K562 (cell line): ENCODE data around the gene SFXN2. TPM values are rescaled to one million over a fixed set of nuclear protein-coding genes. Genes with fewer than 3 reads are reported as not detected.
A peak's percentile ranks its signal among the peaks of the same experiment; 100 is the strongest.

Experiments used
- ATAC-seq: fragments of 200-7000 bp; cut with Tn5 transposase; 3 replicates; pipeline ENCODE4 v1.9.1; 2020; ENCODE audit warnings: moderate library complexity
- BruUV-seq: library from RNA; stranded (reverse); fragments of 400-500 nt; replicated peaks from 2 replicates; lab custom pipeline; 2021; lab: Mats Ljungman, UMichigan
- CTCF ChIA-PET: fragments of 300-600 bp; formaldehyde crosslinking; extraction: SDS; loops from one replicate; lab custom pipeline; 2021; ENCODE audit warnings: low intra/inter-chr PET ratio; lab: Yijun Ruan, JAX
- POLR2A ChIA-PET: fragments of 300-600, 350-650 bp; sonication (Branson Sonifier 250); formaldehyde crosslinking; extraction: SDS; loops from one replicate; lab custom pipeline; 2021; ENCODE audit warnings: antibody characterized with exemption, inconsistent platforms; lab: Yijun Ruan, JAX
- DNase-seq, 4 experiments: peaks; one replicate each; pipeline versions ENCODE4 v3.0.0 to v3.0.0-alpha.2; 2011 to 2018; ENCODE audit warnings: low spot score in 3 of 4, mixed read lengths in 3 of 4; ENCODE audit errors: extremely low read depth in 1 of 4
- FAIRE-seq: peaks from 2 replicates; lab custom pipeline; 2011; peaks lifted over from hg19 to GRCh38; lab: Jason Lieb, UNC
- H2AFZ ChIP-seq: 2 replicates; pipeline ENCODE4 v1.6.0; 2011; ENCODE audit warnings: low read depth, low read length, control low read depth, inconsistent platforms
- H3K27ac ChIP-seq: fragments of 200-600 bp; 3 replicates; pipeline ENCODE4 v1.8.0; 2011; ENCODE audit warnings: low read depth, mild to moderate bottlenecking, control low read depth, inconsistent platforms, low read length, moderate library complexity, mixed read lengths; ENCODE audit errors: extremely low read depth
- H3K27me3 ChIP-seq, 2 experiments: fragments of 300-600 bp in 1 of 2; 2 replicates in 1 of 2; 3 replicates in 1 of 2; pipeline versions ENCODE4 v1.6.0 to v1.8.0; 2011; ENCODE audit warnings: inconsistent platforms in 2 of 2, low read length in 2 of 2, mild to moderate bottlenecking in 1 of 2, mixed read lengths in 1 of 2, moderate library complexity in 1 of 2; ENCODE audit not compliant: control insufficient read depth in 2 of 2, insufficient read depth in 2 of 2
- H3K36me3 ChIP-seq: fragments of 300-600 bp; 3 replicates; pipeline ENCODE4 v1.8.0; 2011; ENCODE audit warnings: mild to moderate bottlenecking, low read length, inconsistent platforms; ENCODE audit not compliant: control insufficient read depth, insufficient read depth
- H3K4me1 ChIP-seq, 2 experiments: fragments of 200-600 bp in 1 of 2; replicated peaks in 1 of 2; 2 replicates in 1 of 2; 3 replicates in 1 of 2; pipeline versions ENCODE4 v1.5.1 to v1.8.0; 2011; ENCODE audit warnings: inconsistent platforms in 2 of 2, low read length in 2 of 2, mild to moderate bottlenecking in 1 of 2, mixed read lengths in 1 of 2, moderate library complexity in 1 of 2; ENCODE audit not compliant: control insufficient read depth in 2 of 2, insufficient read depth in 2 of 2
- H3K4me2 ChIP-seq: 2 replicates; pipeline ENCODE4 v1.6.1; 2011; ENCODE audit warnings: low read length, control low read depth, inconsistent platforms, mixed read lengths; ENCODE audit not compliant: insufficient read depth
- H3K4me3 ChIP-seq: fragments of 200-600 bp; sonication (generic), shearing (Covaris generic); 2 replicates; pipeline ENCODE4 v1.5.1; 2016; ENCODE audit warnings: control low read depth, inconsistent platforms
- H3K79me2 ChIP-seq: fragments of 200-600 bp; 3 replicates; pipeline ENCODE4 v1.8.0; 2011; ENCODE audit warnings: low read length, inconsistent platforms; ENCODE audit not compliant: control insufficient read depth, insufficient read depth
- H3K9ac ChIP-seq, 2 experiments: 2 replicates each; pipeline versions ENCODE4 v1.6.0 to v1.6.1; 2011; ENCODE audit warnings: low read depth in 2 of 2, low read length in 2 of 2, control low read depth in 1 of 2, inconsistent platforms in 1 of 2, mild to moderate bottlenecking in 1 of 2, mixed read lengths in 1 of 2; ENCODE audit not compliant: insufficient read depth in 1 of 2
- H3K9me1 ChIP-seq: one replicate; pipeline ENCODE4 v1.6.0; 2011; ENCODE audit warnings: inconsistent platforms, mild to moderate bottlenecking, low read length, moderate library complexity; ENCODE audit not compliant: control insufficient read depth, insufficient read depth
- H3K9me3 ChIP-seq: replicated peaks from 2 replicates; pipeline ENCODE4 v1.5.1; 2011; ENCODE audit warnings: low read depth, low read length, inconsistent platforms; ENCODE audit not compliant: control insufficient read depth, insufficient read depth
- H4K20me1 ChIP-seq: replicated peaks from 2 replicates; pipeline ENCODE4 v1.6.1; 2011; ENCODE audit warnings: low read length, inconsistent platforms, mixed read lengths; ENCODE audit not compliant: control insufficient read depth, insufficient read depth
- ADNP ChIP-seq: fragments of 200-800 bp; sonication (Bioruptor generic); IDR thresholded peaks from 2 replicates; pipeline ENCODE4 v1.6.1; 2016; ENCODE audit warnings: missing genetic modification characterization, missing compliant biosample characterization
- CBFA2T2 ChIP-seq: fragments of 450-650 bp; conservative IDR thresholded peaks from 2 replicates; pipeline ENCODE4 v1.6.1; 2017; ENCODE audit warnings: mild to moderate bottlenecking
- GABPB2 ChIP-seq: fragments of 250-450 bp; sonication (Bioruptor Pico); conservative IDR thresholded peaks from 2 replicates; pipeline ENCODE4 v1.5.1; 2021; ENCODE audit warnings: mild to moderate bottlenecking
- GATA2 ChIP-seq: sonication (generic); formaldehyde crosslinking; IDR thresholded peaks from 2 replicates; pipeline ENCODE4 v1.4.0; 2020; ENCODE audit warnings: mild to moderate bottlenecking, missing genetic modification reagents
- LEF1 ChIP-seq: fragments of 450-650 bp; IDR thresholded peaks from 2 replicates; pipeline ENCODE4 v1.6.1; 2016; ENCODE audit warnings: mild to moderate bottlenecking
- NCOA4 ChIP-seq: fragments of 450-650 bp; IDR thresholded peaks from 2 replicates; pipeline ENCODE4 v1.6.1; 2018; ENCODE audit warnings: mild to moderate bottlenecking; ENCODE audit not compliant: partially characterized antibody
- PHF20 ChIP-seq: fragments of 450-650 bp; IDR thresholded peaks from 2 replicates; pipeline ENCODE4 v1.6.1; 2018; ENCODE audit not compliant: partially characterized antibody
- RAD21 ChIP-seq, 2 experiments: fragments of 250-450 bp in 1 of 2; fragments of 450-650 bp in 1 of 2; sonication (Bioruptor Pico) in 1 of 2; formaldehyde crosslinking in 1 of 2; IDR thresholded peaks in 1 of 2; conservative IDR thresholded peaks in 1 of 2; 2 replicates each; pipeline versions ENCODE4 v1.4.0 to v1.8.0; 2020 to 2022; ENCODE audit warnings: mild to moderate bottlenecking in 2 of 2, moderate library complexity in 1 of 2
- SNIP1 ChIP-seq: fragments of 450-650 bp; IDR thresholded peaks from 2 replicates; pipeline ENCODE4 v1.7.1; 2017; ENCODE audit warnings: low read depth, mild to moderate bottlenecking
- ZBTB7A ChIP-seq: IDR thresholded peaks from 2 replicates; pipeline ENCODE4 v1.6.1; 2011; ENCODE audit warnings: low read depth, mild to moderate bottlenecking, low read length, moderate library complexity, borderline replicate concordance; ENCODE audit not compliant: control insufficient read depth
- whole genome bisulfite sequencing: fragments of 100-300 bp; shearing (Covaris generic); methylation state at CpG from one replicate; pipeline ENCODE4 v1.1.6; 2016; ENCODE audit warnings: low coverage, mixed read lengths; ENCODE audit not compliant: insufficient coverage; ENCODE audit errors: missing lambda C conversion rate; 5-methylcytosine and 5-hydroxymethylcytosine counted together
- in situ Hi-C: fragments of 300-500 bp; cut with MboI; formaldehyde crosslinking; loops from 4 replicates; pipeline ENCODE4 v1.15.0; 2018; ENCODE audit warnings: inconsistent platforms, mixed read lengths
- intact Hi-C: fragments of 100-400 bp; cut with micrococcal nuclease; formaldehyde crosslinking; loops from 2 replicates; pipeline ENCODE4 v1.14.2; 2022
- polyA plus RNA-seq, 8 experiments: library from polyadenylated mRNA; depleted of rRNA in 4 of 8; stranded (reverse) in 5 of 8; unstranded in 3 of 8; fragments of >200 nt; fragmentation: Nextera tagmentation in 2 of 8; fragmentation: Illumina TruSeq in 1 of 8; extraction: Ambion mirVana in 2 of 8; extraction: Trizol in 1 of 8; gene quantifications; 2 replicates each; pipeline versions ENCODE4 v1.2.1 to v1.2.3, GENCODE V29; 2011 to 2014; ENCODE audit warnings: inconsistent platforms in 1 of 8, missing spikeins in 1 of 8
- total RNA-seq, 7 experiments: library from RNA; depleted of rRNA in 6 of 7; stranded (reverse); fragments of >200 nt in 6 of 7; fragmentation: Illumina TruSeq in 2 of 7; extraction: Trizol in 2 of 7; gene quantifications; 2 replicates each; pipeline versions ENCODE4 v1.2.1 to v1.2.3, GENCODE V29; 2011 to 2021; ENCODE audit warnings: low replicate concordance in 1 of 7
- TF ChIP-seq, protein P1 (sequence below): sonication (generic); formaldehyde crosslinking; IDR thresholded peaks from 2 replicates; pipeline ENCODE4 v1.8.0; 2022; ENCODE audit warnings: mild to moderate bottlenecking, low read depth, missing genetic modification reagents
- TF ChIP-seq, protein P2 (sequence below): fragments of 250-450 bp; sonication (Bioruptor Pico); IDR thresholded peaks from 2 replicates; pipeline ENCODE4 v1.8.0; 2021; ENCODE audit warnings: moderate library complexity, mild to moderate bottlenecking, inconsistent platforms
- TF ChIP-seq, protein P3 (sequence below): fragments of 450-650 bp; formaldehyde crosslinking; IDR thresholded peaks from 2 replicates; pipeline ENCODE4 v1.4.0; 2020; ENCODE audit warnings: mild to moderate bottlenecking, moderate library complexity
- TF ChIP-seq, protein P4 (sequence below), 3 experiments: IDR thresholded peaks in 2 of 3; conservative IDR thresholded peaks in 1 of 3; 2 replicates each; pipeline ENCODE4 v1.5.1; 2011 to 2012; ENCODE audit warnings: low read length in 3 of 3, mild to moderate bottlenecking in 3 of 3, control low read depth in 2 of 3, improper control_type of control experiment in 1 of 3, inconsistent platforms in 1 of 3, low read depth in 1 of 3, mixed read lengths in 1 of 3, moderate library complexity in 1 of 3; ENCODE audit not compliant: insufficient read depth in 2 of 3

SFXN2 gene
- total and polyA plus RNA-seq, 9 of the 15 experiments (the other 6 are each of a cell fraction or from before 2014, with no cell fraction given) = 7.3 to 23.8 (median 15.7) TPM

DNA sequence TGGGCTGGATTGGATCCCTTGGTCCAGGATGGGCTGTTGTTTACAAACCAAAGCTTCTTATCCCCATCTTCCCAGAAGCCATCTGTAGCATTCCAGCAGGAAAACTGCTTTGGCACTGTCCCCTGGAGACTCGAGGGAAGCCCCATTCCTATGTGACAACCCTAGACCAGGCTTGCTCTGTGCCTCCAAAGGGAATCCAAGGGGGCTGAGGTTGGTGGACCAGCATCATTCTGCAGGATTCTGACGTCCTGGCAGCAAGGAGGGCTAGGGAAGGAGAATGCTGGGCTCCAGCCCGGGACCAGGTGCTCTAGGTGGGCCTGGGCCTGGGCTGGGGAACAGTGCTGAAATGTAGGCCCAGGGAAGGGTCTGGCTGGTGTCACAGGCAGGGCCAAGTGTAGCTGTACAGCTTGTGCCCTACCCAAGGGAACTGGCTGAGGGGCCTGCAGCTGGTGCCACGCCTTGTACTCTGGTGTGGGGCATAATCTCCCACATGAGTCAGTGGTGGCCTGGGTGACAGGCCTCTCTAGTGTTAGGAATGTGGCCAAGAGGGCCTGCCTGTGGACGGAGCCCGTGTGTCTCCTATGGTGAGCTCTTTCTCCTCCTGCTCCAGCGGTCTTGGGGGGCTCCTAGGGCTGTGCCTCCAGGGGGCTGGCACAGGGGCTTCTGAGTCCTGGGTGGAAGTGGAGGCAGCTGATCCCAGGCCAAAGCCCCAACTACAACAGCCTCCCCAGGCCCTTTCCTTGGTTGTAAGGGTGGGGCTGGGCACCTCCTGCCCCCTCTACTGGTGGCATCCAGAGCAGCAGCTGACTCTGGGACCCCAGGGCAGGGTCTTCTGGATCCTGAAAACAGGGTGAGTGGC, 45.0 kb upstream of the SFXN2 start:
- Histone ChIP-seq H4K20me1 (no peaks in the 10 kb centered on the region), H2AFZ (no peak overlapping the region), H3K27me3 (no peaks in the 10 kb centered on the region), H3K79me2 (no peaks in the 10 kb centered on the region), H3K9ac (peak overlapping the region in 1 of 2 experiments; percentile 71; a peak in 2 of 4 replicates), H3K4me3 (no peak overlapping the region), H3K4me1 (peaks cover 22 to 36% of the 10 kb centered on the region in 2 experiments), H3K4me2 (no peak overlapping the region), H3K27ac (no peak overlapping the region), H3K36me3 (no peaks in the 10 kb centered on the region), H3K9me3 (no peaks in the 10 kb centered on the region), H3K9me1 (no peaks in the 10 kb centered on the region)
- FAIRE-seq (no peak), ATAC-seq (peak; percentile 48), DNase-seq (peak; percentile 20 to 48 (median 40))
- in situ Hi-C loops = no loop called here
- no TSS peak for BruUV-seq
- intact Hi-C loops = loop anchor here (5.0 kb wide), 1 partner anchor 43 kb away; the partner anchor contains the start of genes ARL3 and SFXN2
- 69% methylated on average over 5 of the region's 7 CpGs for WGBS
- ChIA-PET CTCF (no interaction called here), POLR2A (interaction anchor here (1.0 to 1.4 kb wide), 3 partner anchors 11 to 16 kb away, joined by 3 to 5 read pairs (median 3); no protein-coding TSS in a partner anchor)
- TF ChIP-seq, protein P1, sequence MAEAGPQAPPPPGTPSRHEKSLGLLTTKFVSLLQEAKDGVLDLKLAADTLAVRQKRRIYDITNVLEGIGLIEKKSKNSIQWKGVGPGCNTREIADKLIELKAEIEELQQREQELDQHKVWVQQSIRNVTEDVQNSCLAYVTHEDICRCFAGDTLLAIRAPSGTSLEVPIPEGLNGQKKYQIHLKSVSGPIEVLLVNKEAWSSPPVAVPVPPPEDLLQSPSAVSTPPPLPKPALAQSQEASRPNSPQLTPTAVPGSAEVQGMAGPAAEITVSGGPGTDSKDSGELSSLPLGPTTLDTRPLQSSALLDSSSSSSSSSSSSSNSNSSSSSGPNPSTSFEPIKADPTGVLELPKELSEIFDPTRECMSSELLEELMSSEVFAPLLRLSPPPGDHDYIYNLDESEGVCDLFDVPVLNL (CRISPR knock-in tag) = no peak
- TF ChIP-seq CBFA2T2 = no peak
- no peak for TF ChIP-seq SNIP1
- TF ChIP-seq GATA2 = no peak
- peak in 1 of 2 experiments; percentile 20; a peak in 2 of 4 replicates for TF ChIP-seq RAD21 (CRISPR knock-in tag; conservative IDR thresholded peaks at IDR 0.05 in 1 of 2, IDR thresholded peaks at IDR 0.05 in 1 of 2)
- no peak for TF ChIP-seq GABPB2 (CRISPR knock-in tag)
- TF ChIP-seq, protein P2, sequence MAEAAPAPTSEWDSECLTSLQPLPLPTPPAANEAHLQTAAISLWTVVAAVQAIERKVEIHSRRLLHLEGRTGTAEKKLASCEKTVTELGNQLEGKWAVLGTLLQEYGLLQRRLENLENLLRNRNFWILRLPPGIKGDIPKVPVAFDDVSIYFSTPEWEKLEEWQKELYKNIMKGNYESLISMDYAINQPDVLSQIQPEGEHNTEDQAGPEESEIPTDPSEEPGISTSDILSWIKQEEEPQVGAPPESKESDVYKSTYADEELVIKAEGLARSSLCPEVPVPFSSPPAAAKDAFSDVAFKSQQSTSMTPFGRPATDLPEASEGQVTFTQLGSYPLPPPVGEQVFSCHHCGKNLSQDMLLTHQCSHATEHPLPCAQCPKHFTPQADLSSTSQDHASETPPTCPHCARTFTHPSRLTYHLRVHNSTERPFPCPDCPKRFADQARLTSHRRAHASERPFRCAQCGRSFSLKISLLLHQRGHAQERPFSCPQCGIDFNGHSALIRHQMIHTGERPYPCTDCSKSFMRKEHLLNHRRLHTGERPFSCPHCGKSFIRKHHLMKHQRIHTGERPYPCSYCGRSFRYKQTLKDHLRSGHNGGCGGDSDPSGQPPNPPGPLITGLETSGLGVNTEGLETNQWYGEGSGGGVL (CRISPR knock-in tag) = no peak
- TF ChIP-seq PHF20 = no peak
- TF ChIP-seq ZBTB7A = peak; percentile 91
- TF ChIP-seq, protein P3, sequence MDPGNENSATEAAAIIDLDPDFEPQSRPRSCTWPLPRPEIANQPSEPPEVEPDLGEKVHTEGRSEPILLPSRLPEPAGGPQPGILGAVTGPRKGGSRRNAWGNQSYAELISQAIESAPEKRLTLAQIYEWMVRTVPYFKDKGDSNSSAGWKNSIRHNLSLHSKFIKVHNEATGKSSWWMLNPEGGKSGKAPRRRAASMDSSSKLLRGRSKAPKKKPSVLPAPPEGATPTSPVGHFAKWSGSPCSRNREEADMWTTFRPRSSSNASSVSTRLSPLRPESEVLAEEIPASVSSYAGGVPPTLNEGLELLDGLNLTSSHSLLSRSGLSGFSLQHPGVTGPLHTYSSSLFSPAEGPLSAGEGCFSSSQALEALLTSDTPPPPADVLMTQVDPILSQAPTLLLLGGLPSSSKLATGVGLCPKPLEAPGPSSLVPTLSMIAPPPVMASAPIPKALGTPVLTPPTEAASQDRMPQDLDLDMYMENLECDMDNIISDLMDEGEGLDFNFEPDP (CRISPR knock-in tag) = no peak
- TF ChIP-seq, protein P4, sequence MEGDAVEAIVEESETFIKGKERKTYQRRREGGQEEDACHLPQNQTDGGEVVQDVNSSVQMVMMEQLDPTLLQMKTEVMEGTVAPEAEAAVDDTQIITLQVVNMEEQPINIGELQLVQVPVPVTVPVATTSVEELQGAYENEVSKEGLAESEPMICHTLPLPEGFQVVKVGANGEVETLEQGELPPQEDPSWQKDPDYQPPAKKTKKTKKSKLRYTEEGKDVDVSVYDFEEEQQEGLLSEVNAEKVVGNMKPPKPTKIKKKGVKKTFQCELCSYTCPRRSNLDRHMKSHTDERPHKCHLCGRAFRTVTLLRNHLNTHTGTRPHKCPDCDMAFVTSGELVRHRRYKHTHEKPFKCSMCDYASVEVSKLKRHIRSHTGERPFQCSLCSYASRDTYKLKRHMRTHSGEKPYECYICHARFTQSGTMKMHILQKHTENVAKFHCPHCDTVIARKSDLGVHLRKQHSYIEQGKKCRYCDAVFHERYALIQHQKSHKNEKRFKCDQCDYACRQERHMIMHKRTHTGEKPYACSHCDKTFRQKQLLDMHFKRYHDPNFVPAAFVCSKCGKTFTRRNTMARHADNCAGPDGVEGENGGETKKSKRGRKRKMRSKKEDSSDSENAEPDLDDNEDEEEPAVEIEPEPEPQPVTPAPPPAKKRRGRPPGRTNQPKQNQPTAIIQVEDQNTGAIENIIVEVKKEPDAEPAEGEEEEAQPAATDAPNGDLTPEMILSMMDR (IDR thresholded peaks at IDR 0.05 in 2 of 3, conservative IDR thresholded peaks at IDR 0.05 in 1 of 3; ENCODE audit: insufficient read depth in 2 of 3, low read depth in 1 of 3, low read length in 3 of 3) = peak; percentile 23 to 66 (median 48); a peak in 4 of 6 replicates
- no peak for TF ChIP-seq NCOA4
- TF ChIP-seq LEF1 = no peak
- TF ChIP-seq ADNP (tag) = no peak
